GM12891 (cell line): ENCODE measurements around the gene RSBN1.

ENCODE experiments used
- PAX5 ChIP-seq: IDR thresholded peaks from 2 replicates; pipeline ENCODE4 v1.6.1; 2011; ENCODE audit warnings: low read length, moderate library complexity, mild to moderate bottlenecking; ENCODE audit not compliant: insufficient read depth, severe bottlenecking
- POLR2A ChIP-seq: IDR thresholded peaks from 2 replicates; pipeline ENCODE4 v1.6.1; 2011; ENCODE audit warnings: low read depth, low read length, control low read depth
- POLR2AphosphoS5 ChIP-seq: IDR thresholded peaks from 2 replicates; pipeline ENCODE4 v1.6.1; 2011; ENCODE audit warnings: low read depth, low read length, control low read depth
- SPI1 ChIP-seq: IDR thresholded peaks from 2 replicates; pipeline ENCODE4 v1.6.1; 2011; ENCODE audit warnings: low read depth, low read length, control low read depth
- TAF1 ChIP-seq: IDR thresholded peaks from 2 replicates; pipeline ENCODE4 v1.6.1; 2011; ENCODE audit warnings: low read depth, low read length, control low read depth

GRCh38 chr1:113756461-113756860 lies 55.8 kb downstream of the RSBN1 start:
- TF ChIP-seq POLR2AphosphoS5 (no peak), POLR2A (no peak), TAF1 (no peak), SPI1 (no peak), PAX5 (no peak)
